Adrenal gland (tissue), 5 donors: ENCODE results near the gene PPP2R5E.

Experiments used
- CTCF ChIP-seq, 6 experiments: fragments of 450-650 bp in 4 of 6; fragments of 200-600 bp in 2 of 6; sonication (generic) in 1 of 6; IDR thresholded peaks; 1 replicate in 5 of 6; 2 replicates in 1 of 6; pipeline versions ENCODE4 v1.5.1 to v1.8.0; 2016 to 2021; ENCODE audit warnings: antibody characterized with exemption in 6 of 6, mild to moderate bottlenecking in 2 of 6, moderate library complexity in 1 of 6
- POLR2A ChIP-seq, 2 donors: fragments of 450-650 bp; IDR thresholded peaks; one replicate each; pipeline ENCODE4 v1.6.1; 2017; ENCODE audit warnings: antibody characterized with exemption in 2 of 2, mild to moderate bottlenecking in 2 of 2, moderate library complexity in 1 of 2
- donor health status: DM: no; HTN: no; CAD: no.

GRCh38 chr14:63460680-63461369 is 82.4 kb downstream of the PPP2R5E start:
- TF ChIP-seq POLR2A (IDR thresholded peaks at IDR 0.05) (no peak), CTCF (IDR thresholded peaks at IDR 0.05) (no peak)
